ENCODE data around the gene FER.
"Not testable (repeated sequence)": the region's sequence is repeated elsewhere in the genome, so short reads cannot be mapped to it uniquely, and the experiment has no call there.

Gene FER

GRCh38 chr5:109035436-109035835 lies 287.7 kb downstream of the FER start:
- DNase-seq (ENCODE audit: low read depth, low spot score), result no peak

GRCh38 chr5:109038209-109038840 lies 290.6 kb downstream of the FER start:
- no peak for DNase-seq (ENCODE audit: low read depth, low spot score)

GRCh38 chr5:109041317-109041716 lies 293.6 kb downstream of the FER start:
- no peak for DNase-seq (ENCODE audit: low read depth, low spot score)

GRCh38 chr5:109045710-109046109 lies 298.0 kb downstream of the FER start:
- no peak for DNase-seq (ENCODE audit: low read depth, low spot score)

GRCh38 chr5:109049565-109049964 lies 301.9 kb downstream of the FER start:
- no peak for DNase-seq (ENCODE audit: low read depth, low spot score)

GRCh38 chr5:109050321-109050720 lies 302.6 kb downstream of the FER start:
- not testable (repeated sequence) for DNase-seq (ENCODE audit: low read depth, low spot score)

- DNase-seq (ENCODE audit: low read depth, low spot score), result not testable (repeated sequence)
Measured at GRCh38 chr5:109052216-109052615, 304.5 kb downstream of the FER start.

- DNase-seq (ENCODE audit: low read depth, low spot score), result peak; percentile 74
Measured at GRCh38 chr5:109053995-109054417, 306.3 kb downstream of the FER start.

GRCh38 chr5:109060378-109061025 lies 312.8 kb downstream of the FER start:
- DNase-seq (ENCODE audit: low read depth, low spot score), result no peak

- no peak for DNase-seq (ENCODE audit: low read depth, low spot score)
Measured at GRCh38 chr5:109062664-109063063, 315.0 kb downstream of the FER start.

- peak; percentile 8 for DNase-seq (ENCODE audit: low read depth, low spot score)
Measured at GRCh38 chr5:109063223-109063622, 315.5 kb downstream of the FER start.

- no peak for DNase-seq (ENCODE audit: low read depth, low spot score)
Measured at GRCh38 chr5:109076741-109077140, 329.0 kb downstream of the FER start.

GRCh38 chr5:109078448-109078847 lies 330.8 kb downstream of the FER start:
- DNase-seq (ENCODE audit: low read depth, low spot score), result no peak

GRCh38 chr5:109080481-109080880 lies 332.8 kb downstream of the FER start:
- no peak for DNase-seq (ENCODE audit: low read depth, low spot score)

GRCh38 chr5:109080896-109081295 lies 333.2 kb downstream of the FER start:
- DNase-seq (ENCODE audit: low read depth, low spot score), result no peak

GRCh38 chr5:109083937-109084336 lies 336.2 kb downstream of the FER start:
- DNase-seq (ENCODE audit: low read depth, low spot score), result no peak

GRCh38 chr5:109089191-109089590 lies 341.5 kb downstream of the FER start:
- peak; percentile 12 for DNase-seq (ENCODE audit: low read depth, low spot score)

- DNase-seq (ENCODE audit: low read depth, low spot score), result no peak
Measured at GRCh38 chr5:109099081-109099480, 351.4 kb downstream of the FER start.

GRCh38 chr5:109100971-109101370 lies 353.3 kb downstream of the FER start:
- DNase-seq (ENCODE audit: low read depth, low spot score), result no peak

GRCh38 chr5:109102096-109102690 lies 354.5 kb downstream of the FER start:
- no peak for DNase-seq (ENCODE audit: low read depth, low spot score)

- peak; percentile 64 for DNase-seq (ENCODE audit: low read depth, low spot score)
Measured at GRCh38 chr5:109105631-109106267, 358.1 kb downstream of the FER start.

GRCh38 chr5:109111680-109112079 lies 364.0 kb downstream of the FER start:
- DNase-seq (ENCODE audit: low read depth, low spot score), result no peak

GRCh38 chr5:109113608-109114007 lies 365.9 kb downstream of the FER start:
- no peak for DNase-seq (ENCODE audit: low read depth, low spot score)

Measured in astrocyte of the hippocampus (primary cell).